ENCODE data around the gene EEFSEC.

GRCh38 chr3:128144512-128145187 is 8.6 kb upstream of the EEFSEC start:
- TF ChIP-seq CTCF (conservative IDR thresholded peaks at IDR 0.05) (no peak), EZH2 (IDR thresholded peaks at IDR 0.05; ENCODE audit: low read depth) (no peak)
